Astrocyte of the cerebellum (primary cell): ENCODE results near the gene MAPT.
A peak's percentile ranks its signal among the peaks of the same experiment; 100 is the strongest.

Source experiments
- DNase-seq: peaks from one replicate; pipeline ENCODE4 v3.0.0-alpha.2; 2011; ENCODE audit warnings: low read depth
- H3K4me3 ChIP-seq: 2 replicates; pipeline ENCODE4 v1.5.1; 2011; ENCODE audit warnings: mild to moderate bottlenecking, low read depth, low read length, moderate library complexity
- in situ Hi-C: cut with HindIII; loops from 2 replicates; pipeline ENCODE4 v1.10.0; 2017; ENCODE audit warnings: low sequenced_read_pairs
- TF ChIP-seq, protein P1 (sequence below): IDR thresholded peaks from 2 replicates; pipeline ENCODE4 v1.5.1; 2012; ENCODE audit warnings: low read length, low read depth, moderate library complexity, mild to moderate bottlenecking; ENCODE audit errors: missing control alignments

Gene MAPT

DNA sequence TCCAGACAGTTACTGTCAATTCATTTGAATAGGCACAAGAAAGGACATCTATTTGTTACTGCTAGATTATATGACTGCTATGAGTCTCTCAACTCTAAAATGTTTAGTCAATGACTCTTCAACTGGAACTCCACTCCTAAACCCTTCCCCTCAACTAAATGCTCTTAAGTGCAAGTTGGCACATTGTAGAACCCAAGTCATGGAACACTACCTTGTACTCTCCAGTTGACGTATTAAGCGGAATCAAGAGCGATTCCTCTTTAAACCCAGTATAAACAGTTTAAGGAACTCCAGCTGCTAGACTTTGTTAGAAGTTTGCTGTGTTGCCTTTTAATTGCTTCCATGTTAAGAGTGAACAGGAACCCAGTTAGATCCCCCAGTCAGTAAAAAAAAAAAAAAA, 149.3 kb downstream of the MAPT start:
- in situ Hi-C loops = no loop called here
- TF ChIP-seq, protein P1, sequence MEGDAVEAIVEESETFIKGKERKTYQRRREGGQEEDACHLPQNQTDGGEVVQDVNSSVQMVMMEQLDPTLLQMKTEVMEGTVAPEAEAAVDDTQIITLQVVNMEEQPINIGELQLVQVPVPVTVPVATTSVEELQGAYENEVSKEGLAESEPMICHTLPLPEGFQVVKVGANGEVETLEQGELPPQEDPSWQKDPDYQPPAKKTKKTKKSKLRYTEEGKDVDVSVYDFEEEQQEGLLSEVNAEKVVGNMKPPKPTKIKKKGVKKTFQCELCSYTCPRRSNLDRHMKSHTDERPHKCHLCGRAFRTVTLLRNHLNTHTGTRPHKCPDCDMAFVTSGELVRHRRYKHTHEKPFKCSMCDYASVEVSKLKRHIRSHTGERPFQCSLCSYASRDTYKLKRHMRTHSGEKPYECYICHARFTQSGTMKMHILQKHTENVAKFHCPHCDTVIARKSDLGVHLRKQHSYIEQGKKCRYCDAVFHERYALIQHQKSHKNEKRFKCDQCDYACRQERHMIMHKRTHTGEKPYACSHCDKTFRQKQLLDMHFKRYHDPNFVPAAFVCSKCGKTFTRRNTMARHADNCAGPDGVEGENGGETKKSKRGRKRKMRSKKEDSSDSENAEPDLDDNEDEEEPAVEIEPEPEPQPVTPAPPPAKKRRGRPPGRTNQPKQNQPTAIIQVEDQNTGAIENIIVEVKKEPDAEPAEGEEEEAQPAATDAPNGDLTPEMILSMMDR = no peak
- no peak overlapping the region for H3K4me3 ChIP-seq
- no peak for DNase-seq

DNA sequence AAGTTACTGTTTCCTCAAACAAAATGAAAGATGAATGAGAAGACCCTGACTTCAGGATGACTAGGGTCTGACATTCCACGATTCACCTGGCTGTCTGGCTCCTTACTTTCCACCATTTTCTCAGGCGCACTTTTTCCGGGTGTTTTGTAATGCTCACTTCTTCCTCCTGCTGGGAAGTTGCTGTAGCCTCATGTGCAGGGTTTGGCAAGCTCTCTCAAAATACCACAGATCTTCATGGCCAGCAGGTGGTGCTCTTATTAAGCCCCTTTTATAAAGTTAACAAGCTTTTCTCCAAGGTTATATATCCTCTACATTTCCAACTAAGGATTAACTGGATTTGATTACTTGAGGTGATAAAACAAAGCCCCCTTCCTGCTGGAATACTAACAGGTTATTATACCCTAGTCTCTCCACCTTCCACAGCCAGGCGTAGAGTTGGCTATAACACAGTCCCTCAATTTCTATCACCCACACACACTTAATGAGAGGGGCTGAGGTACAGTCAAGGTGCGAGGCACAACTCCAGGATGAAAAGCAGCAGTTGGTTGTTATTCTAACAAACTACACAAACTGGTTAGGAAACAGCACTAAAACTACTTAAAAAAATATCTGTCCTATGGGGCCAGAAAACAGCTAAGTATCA, 150.1 kb downstream of the MAPT start:
- peak; percentile 94 for DNase-seq
- H3K4me3 ChIP-seq = no peak overlapping the region
- TF ChIP-seq, protein P1 = peak; percentile 96
- in situ Hi-C loops = no loop called here

DNA sequence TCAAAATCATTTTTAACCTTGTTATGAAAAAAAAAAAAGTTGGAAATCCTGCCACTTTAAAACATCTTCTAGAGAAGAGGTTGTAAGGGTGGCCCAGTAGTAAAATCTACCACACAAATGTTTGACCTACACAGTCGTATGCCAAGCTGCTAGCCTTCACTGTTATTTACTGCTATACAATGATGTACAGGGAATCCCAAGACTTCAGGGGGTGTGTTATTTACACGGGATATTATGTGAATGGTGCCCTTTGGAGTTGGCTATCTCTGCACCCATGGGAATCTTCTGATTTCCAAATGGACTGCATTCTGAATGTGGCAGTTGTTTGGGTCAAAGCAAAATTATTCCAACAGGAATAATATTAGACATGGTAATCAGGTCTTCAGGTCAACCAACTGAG, 150.6 kb downstream of the MAPT start:
- no peak overlapping the region for H3K4me3 ChIP-seq
- in situ Hi-C loops = no loop called here
- DNase-seq = no peak
- TF ChIP-seq, protein P1 = no peak

DNA sequence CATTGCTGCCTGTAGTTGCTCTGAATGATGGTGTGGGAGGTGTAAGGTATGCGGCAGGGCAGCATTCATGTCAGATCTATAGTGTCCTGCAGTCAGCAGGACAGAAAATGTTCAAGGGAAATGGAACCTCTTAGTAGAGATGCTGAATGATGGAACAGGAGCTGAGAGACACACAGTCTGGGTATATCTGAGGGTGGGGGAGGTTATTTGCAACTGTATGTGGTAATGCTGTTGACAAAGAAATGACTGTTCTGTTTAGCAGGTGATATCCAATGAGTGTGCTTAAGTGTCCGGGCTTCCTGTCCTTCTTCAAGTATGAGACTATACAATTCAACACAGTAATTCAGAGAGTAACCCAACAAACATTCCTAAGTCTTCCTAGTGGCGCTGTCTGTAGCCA, 151.3 kb downstream of the MAPT start:
- in situ Hi-C loops = no loop called here
- no peak for DNase-seq
- H3K4me3 ChIP-seq = no peak overlapping the region
- TF ChIP-seq, protein P1 = no peak

DNA sequence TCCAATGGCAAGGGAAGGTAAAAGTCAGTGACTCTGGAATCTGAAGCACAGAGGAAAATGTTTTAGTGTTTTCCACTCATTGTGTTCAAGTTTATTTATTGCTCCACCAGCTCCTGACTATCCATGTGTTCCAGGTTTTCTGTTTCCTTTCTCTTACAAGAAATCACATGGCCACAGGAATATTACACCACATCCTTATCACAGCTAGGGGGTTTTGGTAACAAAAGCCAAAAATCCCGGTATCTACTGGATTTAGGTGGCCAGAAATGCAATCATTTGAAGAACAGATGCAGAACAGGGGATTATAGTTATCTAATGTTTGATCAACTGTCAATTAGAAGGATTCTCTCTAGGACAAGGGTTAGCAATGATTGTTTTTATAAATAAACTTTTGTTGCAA, 152.6 kb downstream of the MAPT start:
- in situ Hi-C loops = no loop called here
- H3K4me3 ChIP-seq = no peak overlapping the region
- TF ChIP-seq, protein P1 = no peak
- no peak for DNase-seq

DNA sequence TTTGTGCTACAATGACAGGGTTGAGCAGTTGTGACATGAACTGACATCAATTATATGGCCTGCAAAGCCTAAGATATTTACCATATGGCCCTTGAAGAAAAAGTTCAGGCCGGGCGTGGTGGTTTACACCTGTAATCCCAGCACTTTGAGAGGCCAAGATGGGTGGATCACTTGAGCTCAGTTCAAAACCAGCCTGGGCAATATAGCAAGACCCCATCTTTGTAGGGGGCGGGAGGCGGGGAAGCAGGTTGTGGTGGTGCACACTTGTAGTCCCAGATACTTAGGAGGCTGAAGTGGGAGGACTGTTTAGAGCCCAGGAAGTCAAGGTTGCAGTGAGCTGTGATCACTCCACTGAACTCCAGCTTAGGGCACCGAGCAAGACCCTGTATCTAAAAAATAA, 153.0 kb downstream of the MAPT start:
- no peak overlapping the region for H3K4me3 ChIP-seq
- in situ Hi-C loops = no loop called here
- no peak for DNase-seq
- TF ChIP-seq, protein P1 = no peak

DNA sequence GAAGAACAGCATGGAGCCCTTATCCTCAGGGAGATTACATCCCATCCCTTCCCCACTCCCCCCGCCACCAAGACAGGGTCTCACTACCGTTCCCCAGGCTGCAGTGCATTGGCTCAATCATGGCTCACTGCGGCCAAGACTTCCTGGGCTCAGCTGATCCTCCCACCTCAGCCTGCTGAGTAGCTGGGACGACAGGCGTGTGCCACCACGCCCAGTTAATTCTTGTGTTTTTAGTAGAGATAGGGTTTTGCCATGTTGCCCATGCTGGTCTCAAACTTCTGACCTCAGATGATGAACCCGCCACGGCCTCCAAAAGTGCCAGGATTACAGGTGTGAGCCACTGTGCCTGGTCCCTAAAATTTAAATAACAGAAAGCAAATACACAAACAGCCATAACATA, 153.5 kb downstream of the MAPT start:
- TF ChIP-seq, protein P1 = no peak
- in situ Hi-C loops = no loop called here
- DNase-seq = no peak
- no peak overlapping the region for H3K4me3 ChIP-seq
